GM12873 (cell line): ENCODE data around the gene TRA2A.

Source experiments
- TF ChIP-seq, protein P1 (sequence below): IDR thresholded peaks from 2 replicates; pipeline ENCODE4 v1.5.1; 2012; ENCODE audit warnings: low read depth, mild to moderate bottlenecking, moderate library complexity, low read length, control low read depth; ENCODE audit not compliant: insufficient read depth; ENCODE audit errors: missing control alignments

Gene TRA2A

GRCh38 chr7:23531794-23532489 is at the start of gene TRA2A:
TRA2A (minus strand) TSS chr7:23531981; CDS start chr7:23531824, 157 bp downstream.
- TF ChIP-seq, protein P1, sequence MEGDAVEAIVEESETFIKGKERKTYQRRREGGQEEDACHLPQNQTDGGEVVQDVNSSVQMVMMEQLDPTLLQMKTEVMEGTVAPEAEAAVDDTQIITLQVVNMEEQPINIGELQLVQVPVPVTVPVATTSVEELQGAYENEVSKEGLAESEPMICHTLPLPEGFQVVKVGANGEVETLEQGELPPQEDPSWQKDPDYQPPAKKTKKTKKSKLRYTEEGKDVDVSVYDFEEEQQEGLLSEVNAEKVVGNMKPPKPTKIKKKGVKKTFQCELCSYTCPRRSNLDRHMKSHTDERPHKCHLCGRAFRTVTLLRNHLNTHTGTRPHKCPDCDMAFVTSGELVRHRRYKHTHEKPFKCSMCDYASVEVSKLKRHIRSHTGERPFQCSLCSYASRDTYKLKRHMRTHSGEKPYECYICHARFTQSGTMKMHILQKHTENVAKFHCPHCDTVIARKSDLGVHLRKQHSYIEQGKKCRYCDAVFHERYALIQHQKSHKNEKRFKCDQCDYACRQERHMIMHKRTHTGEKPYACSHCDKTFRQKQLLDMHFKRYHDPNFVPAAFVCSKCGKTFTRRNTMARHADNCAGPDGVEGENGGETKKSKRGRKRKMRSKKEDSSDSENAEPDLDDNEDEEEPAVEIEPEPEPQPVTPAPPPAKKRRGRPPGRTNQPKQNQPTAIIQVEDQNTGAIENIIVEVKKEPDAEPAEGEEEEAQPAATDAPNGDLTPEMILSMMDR = no peak

- TF ChIP-seq, protein P1 = peak; percentile 89
These were observed 38.9 kb upstream of the TRA2A start for GRCh38 chr7:23570592-23571200.

- TF ChIP-seq, protein P1 = no peak
These were observed 26.5 kb upstream of the TRA2A start for GRCh38 chr7:23558303-23558702.

- TF ChIP-seq, protein P1 = no peak
These were observed 15.9 kb upstream of the TRA2A start for GRCh38 chr7:23547662-23548061.

DNA sequence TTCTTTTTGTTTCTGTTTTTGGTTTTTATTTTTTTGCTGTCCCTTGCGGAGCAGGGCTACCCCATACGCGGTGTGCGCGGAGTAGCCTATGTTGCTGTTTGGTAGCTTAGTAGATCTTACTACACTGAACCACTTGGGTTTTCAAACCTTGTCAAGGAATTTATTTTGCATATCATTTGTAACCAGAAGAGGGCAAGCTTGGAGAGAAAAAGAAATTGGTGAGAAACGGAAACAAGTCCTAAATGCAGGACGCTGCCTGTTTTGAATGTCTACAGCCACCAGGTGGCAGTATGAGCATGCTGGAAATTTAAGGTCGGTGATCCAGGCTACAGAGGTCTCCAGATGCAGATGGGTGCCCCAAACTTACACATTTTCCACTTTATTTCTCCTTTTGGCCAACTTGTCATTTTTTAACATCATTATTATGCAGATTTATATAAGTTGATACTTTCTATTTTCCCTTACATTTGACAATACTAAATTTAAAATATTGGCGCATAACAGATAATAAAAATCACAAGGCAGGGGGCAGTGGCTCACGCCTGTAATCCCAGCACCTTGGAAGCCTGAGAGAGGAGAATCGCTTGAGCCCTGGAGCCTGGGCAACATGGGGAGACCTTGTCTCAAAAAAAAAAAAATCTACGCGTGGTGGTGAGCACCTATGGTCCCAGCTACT is 15.3 kb upstream of the TRA2A start:
- TF ChIP-seq, protein P1 = peak; percentile 87

DNA sequence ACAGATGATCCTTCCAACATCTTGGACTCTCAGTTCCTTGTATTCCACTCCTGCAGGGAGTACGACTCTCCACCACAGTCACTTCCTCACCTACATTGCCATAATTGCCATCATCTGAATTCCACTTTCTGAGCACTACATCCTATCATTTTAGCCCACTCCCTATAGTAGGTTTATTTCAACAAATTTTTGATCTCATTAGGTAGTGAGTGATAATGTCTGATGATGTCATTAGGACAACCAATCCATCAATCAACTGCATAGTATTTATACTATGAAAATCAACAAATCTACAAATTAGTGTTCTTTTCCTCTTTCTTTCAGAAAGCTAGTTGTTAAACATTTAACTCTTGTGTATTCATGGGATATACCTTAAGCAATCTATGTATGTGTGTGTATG is 13.7 kb upstream of the TRA2A start:
- TF ChIP-seq, protein P1 = no peak

DNA sequence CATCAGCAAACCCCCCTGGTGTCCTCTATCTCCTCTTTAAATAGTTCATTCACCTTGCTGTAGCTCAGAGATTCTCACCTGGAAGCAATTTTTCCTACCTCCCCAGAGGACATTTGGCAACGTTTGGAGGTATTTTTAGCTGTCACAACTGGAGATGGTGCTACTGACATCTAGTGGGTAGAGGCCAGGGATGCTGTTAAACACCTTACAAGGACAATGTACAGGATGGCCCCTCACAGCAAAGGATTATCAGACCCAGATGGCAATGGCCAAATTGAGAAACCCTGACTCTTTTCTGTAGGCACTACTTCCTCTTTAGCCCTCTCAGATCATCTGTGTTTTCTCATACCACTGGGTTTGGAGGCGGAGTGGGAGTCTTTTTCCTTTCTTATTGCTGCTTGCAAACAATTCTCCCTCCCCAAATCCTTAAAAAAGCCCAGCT is 13.2 kb upstream of the TRA2A start:
- TF ChIP-seq, protein P1 = peak; percentile 82
